ENCODE data around the gene LRMDA.

DNA sequence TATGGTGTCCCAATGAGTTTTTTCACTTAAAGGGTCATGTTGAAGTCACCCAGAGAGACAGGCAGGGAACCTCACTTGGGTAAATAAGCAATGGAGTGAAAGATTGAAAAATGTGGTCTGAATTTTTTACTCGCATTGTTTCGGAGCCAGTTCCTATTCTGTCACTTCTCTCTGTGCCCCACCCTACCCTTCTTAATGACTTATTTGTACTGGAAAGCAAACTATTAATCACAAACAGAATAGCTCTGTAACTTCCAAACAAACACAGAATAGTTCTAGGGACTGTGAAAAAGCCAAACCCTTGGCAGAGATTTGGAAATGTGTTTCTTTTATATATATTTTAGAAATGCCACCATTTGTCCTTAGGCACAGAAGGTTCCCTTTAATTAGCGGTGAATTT, 76.0 kb downstream of the LRMDA start:
- TF ChIP-seq, protein P1, sequence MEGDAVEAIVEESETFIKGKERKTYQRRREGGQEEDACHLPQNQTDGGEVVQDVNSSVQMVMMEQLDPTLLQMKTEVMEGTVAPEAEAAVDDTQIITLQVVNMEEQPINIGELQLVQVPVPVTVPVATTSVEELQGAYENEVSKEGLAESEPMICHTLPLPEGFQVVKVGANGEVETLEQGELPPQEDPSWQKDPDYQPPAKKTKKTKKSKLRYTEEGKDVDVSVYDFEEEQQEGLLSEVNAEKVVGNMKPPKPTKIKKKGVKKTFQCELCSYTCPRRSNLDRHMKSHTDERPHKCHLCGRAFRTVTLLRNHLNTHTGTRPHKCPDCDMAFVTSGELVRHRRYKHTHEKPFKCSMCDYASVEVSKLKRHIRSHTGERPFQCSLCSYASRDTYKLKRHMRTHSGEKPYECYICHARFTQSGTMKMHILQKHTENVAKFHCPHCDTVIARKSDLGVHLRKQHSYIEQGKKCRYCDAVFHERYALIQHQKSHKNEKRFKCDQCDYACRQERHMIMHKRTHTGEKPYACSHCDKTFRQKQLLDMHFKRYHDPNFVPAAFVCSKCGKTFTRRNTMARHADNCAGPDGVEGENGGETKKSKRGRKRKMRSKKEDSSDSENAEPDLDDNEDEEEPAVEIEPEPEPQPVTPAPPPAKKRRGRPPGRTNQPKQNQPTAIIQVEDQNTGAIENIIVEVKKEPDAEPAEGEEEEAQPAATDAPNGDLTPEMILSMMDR (IDR thresholded peaks at IDR 0.05) = no peak
- TF ChIP-seq POLR2A (IDR thresholded peaks at IDR 0.05) (no peak), EP300 (IDR thresholded peaks at IDR 0.05; ENCODE audit: low read depth) (no peak), POLR2AphosphoS5 (IDR thresholded peaks at IDR 0.05) (no peak)

All from transverse colon (tissue), 4 donors.